ENCODE data around the gene TRAFD1. TPM values are rescaled to one million over a fixed set of nuclear protein-coding genes. Genes with fewer than 3 reads are reported as not detected.
A peak's percentile ranks its signal among the peaks of the same experiment; 100 is the strongest.

The TRAFD1 gene
- polyA plus RNA-seq, 1 experiment = 73.4 TPM

DNA sequence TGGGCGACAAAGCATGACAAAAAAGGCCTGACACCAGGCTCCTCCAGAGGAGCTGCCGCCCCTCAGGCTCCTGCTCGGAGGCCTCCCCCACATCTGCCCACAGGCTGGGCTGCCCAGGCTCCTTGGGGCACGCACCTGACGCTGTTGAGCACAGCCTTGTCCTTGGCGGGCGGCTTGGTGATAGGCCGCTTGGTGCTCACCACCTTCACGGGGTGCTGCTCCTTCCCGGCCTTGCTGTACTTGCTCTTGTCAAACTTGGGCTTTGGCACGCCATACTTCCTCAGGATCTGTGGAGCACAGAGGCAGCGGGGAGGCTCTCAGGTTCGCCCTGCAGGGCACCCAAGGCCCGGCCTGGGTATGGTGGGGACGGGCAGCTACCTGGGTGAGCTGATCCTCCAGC, 53.4 kb downstream of the TRAFD1 start:
- no peak for TF ChIP-seq CTCF (IDR thresholded peaks at IDR 0.05; ENCODE audit: low read depth, low read length)
- CTCF ChIA-PET = no interaction called here
- POLR2A ChIA-PET = no interaction called here
- no peaks in the 10 kb centered on the region for H3K27me3 ChIP-seq (ENCODE audit: control insufficient read depth, insufficient read depth, low read length)
- DNase-seq (ENCODE audit: low read depth, low spot score) = no peak
- no peak overlapping the region for H3K4me3 ChIP-seq (ENCODE audit: low read depth, low read length)
- no peak overlapping the region for H3K27ac ChIP-seq (ENCODE audit: low read depth, low read length)
- no peaks in the 10 kb centered on the region; the same call in 1 of the 2 replicates for H3K9me3 ChIP-seq (ENCODE audit: control insufficient read depth, insufficient read depth, low read length)

DNA sequence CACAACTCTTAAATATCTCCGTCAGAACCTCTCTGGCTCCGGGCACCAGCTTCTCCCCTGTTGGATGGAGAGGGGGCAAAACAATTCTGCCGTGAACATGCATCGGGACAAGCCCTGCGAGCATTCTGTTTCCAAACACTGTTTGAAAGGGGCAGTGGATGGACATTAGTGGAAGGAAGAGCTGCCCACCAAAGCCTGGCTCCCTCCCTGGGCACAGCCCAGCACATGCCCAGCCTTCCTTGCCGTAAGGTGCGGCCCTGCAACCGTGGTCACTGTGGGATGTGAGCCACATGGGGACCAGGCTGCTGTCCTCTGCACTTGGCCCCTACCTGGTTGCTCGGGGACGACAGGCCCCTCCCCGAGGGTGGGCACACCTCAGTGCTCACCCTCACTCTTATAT, 54.0 kb downstream of the TRAFD1 start:
- H3K27ac ChIP-seq (ENCODE audit: low read depth, low read length) = no peak overlapping the region
- CTCF ChIA-PET = no interaction called here
- POLR2A ChIA-PET = no interaction called here
- no peaks in the 10 kb centered on the region; the same call in 1 of the 2 replicates for H3K9me3 ChIP-seq (ENCODE audit: control insufficient read depth, insufficient read depth, low read length)
- DNase-seq (ENCODE audit: low read depth, low spot score) = no peak
- no peaks in the 10 kb centered on the region for H3K27me3 ChIP-seq (ENCODE audit: control insufficient read depth, insufficient read depth, low read length)
- no peak overlapping the region for H3K4me3 ChIP-seq (ENCODE audit: low read depth, low read length)
- no peak for TF ChIP-seq CTCF (IDR thresholded peaks at IDR 0.05; ENCODE audit: low read depth, low read length)

- Histone ChIP-seq H3K9me3 (ENCODE audit: control insufficient read depth, insufficient read depth, low read length) (no peaks in the 10 kb centered on the region; the same call in 1 of the 2 replicates), H3K27me3 (ENCODE audit: control insufficient read depth, insufficient read depth, low read length) (no peaks in the 10 kb centered on the region), H3K4me3 (ENCODE audit: low read depth, low read length) (no peak overlapping the region), H3K27ac (ENCODE audit: low read depth, low read length) (no peak overlapping the region)
- POLR2A ChIA-PET = no interaction called here
- no peak for TF ChIP-seq CTCF (IDR thresholded peaks at IDR 0.05; ENCODE audit: low read depth, low read length)
- no peak for DNase-seq (ENCODE audit: low read depth, low spot score)
- CTCF ChIA-PET = interaction anchor here (1.5 kb wide), 1 partner anchor 20 kb away, joined by 5 read pairs; no protein-coding TSS in a partner anchor
Measured at GRCh38 chr12:112179916-112180315, 54.6 kb downstream of the TRAFD1 start.

DNA sequence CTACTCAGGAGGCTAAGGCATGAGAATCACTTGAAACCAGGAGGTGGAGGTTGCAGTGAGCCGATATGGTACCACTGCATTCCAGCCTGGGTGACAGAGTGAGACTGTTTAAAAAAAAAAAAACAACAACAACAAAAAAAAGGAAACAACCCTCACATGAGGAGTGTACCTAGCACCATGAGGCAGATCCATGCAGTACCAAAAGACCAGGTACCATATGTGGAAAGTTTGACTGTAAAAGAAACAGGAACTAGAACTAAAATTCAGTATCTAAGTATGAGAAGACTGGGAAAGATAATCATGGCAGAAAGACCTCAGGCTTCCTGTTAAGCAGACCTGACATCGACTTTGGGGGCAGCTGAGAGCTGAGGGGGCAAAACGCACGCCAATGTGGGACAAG, 55.1 kb downstream of the TRAFD1 start:
- TF ChIP-seq CTCF (IDR thresholded peaks at IDR 0.05; ENCODE audit: low read depth, low read length) = no peak
- POLR2A ChIA-PET = no interaction called here
- Histone ChIP-seq H3K4me3 (ENCODE audit: low read depth, low read length) (no peak overlapping the region), H3K27me3 (ENCODE audit: control insufficient read depth, insufficient read depth, low read length) (no peaks in the 10 kb centered on the region), H3K9me3 (ENCODE audit: control insufficient read depth, insufficient read depth, low read length) (no peaks in the 10 kb centered on the region; the same call in 1 of the 2 replicates), H3K27ac (ENCODE audit: low read depth, low read length) (no peak overlapping the region)
- no peak for DNase-seq (ENCODE audit: low read depth, low spot score)
- CTCF ChIA-PET = interaction anchor here (0.6 to 1.5 kb wide), 3 partner anchors 13 to 19 kb away, joined by 3 to 5 read pairs (median 3); no protein-coding TSS in a partner anchor

DNA sequence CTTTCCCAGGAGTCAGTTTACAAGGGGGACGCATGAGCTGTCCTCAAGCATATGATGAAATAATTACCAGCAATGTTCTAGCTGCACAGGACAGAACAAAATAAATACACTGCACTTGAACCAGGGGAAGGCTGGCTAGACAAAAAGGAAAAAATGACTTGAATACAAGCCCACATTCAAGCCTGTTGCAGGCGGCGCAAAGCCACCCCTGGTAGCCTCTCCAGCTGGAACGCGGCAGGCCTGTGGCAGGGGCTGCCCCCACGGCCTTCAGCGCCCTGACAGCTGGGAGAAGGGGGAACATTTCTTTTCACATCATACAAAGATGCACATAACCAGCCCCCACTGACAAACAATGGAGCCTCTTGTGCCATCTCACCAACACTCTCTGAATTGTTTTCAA, 57.1 kb downstream of the TRAFD1 start:
- CTCF ChIA-PET = interaction anchor here (1.0 to 1.2 kb wide), 2 partner anchors 16 to 18 kb away, joined by 3 read pairs; no protein-coding TSS in a partner anchor
- Histone ChIP-seq H3K9me3 (ENCODE audit: control insufficient read depth, insufficient read depth, low read length) (no peaks in the 10 kb centered on the region; the same call in 1 of the 2 replicates), H3K27ac (ENCODE audit: low read depth, low read length) (peak overlapping the region; percentile 31), H3K27me3 (ENCODE audit: control insufficient read depth, insufficient read depth, low read length) (no peaks in the 10 kb centered on the region), H3K4me3 (ENCODE audit: low read depth, low read length) (no peak overlapping the region)
- no peak for TF ChIP-seq CTCF (IDR thresholded peaks at IDR 0.05; ENCODE audit: low read depth, low read length)
- DNase-seq (ENCODE audit: low read depth, low spot score) = no peak
- POLR2A ChIA-PET = interaction anchor here (0.7 kb wide), 1 partner anchor 57 kb away, joined by 3 read pairs; the partner anchor contains the start of gene TRAFD1
